ENCODE data around the gene ABCC1. TPM values are rescaled to one million over a fixed set of nuclear protein-coding genes. Genes with fewer than 3 reads are reported as not detected.

ABCC1 gene
- polyA plus RNA-seq, 1 donor (not counting 4 experiments of a cell fraction or from before 2014, with no cell fraction given), result 19.4 TPM

- no peak for TF ChIP-seq CTCF (optimal IDR thresholded peaks at IDR 0.05 in 1 of 3, IDR thresholded peaks at IDR 0.05 in 1 of 3, conservative IDR thresholded peaks at IDR 0.05 in 1 of 3; ENCODE audit: extremely low read depth in 1 of 3, insufficient read depth in 2 of 3, low read length in 3 of 3)
- no peak for TF ChIP-seq EZH2 (IDR thresholded peaks at IDR 0.05; ENCODE audit: low read length)
- Histone ChIP-seq H2AFZ (ENCODE audit: control insufficient read depth, low read length) (no peak overlapping the region), H3K79me2 (ENCODE audit: control insufficient read depth, insufficient read depth, low read length) (no peaks in the 10 kb centered on the region), H3K27ac (ENCODE audit: control insufficient read depth, insufficient read depth, low read length) (no peak overlapping the region), H4K20me1 (ENCODE audit: control insufficient read depth, extremely low read depth, insufficient read depth, low read length) (no peaks in the 10 kb centered on the region), H3K4me2 (ENCODE audit: control insufficient read depth, extremely low read depth, insufficient read depth, low read depth, low read length) (no peak overlapping the region), H3K9me3 (ENCODE audit: control insufficient read depth, low read depth, low read length) (no peaks in the 10 kb centered on the region), H3K36me3 (ENCODE audit: control insufficient read depth in 2 of 2, extremely low read depth in 1 of 2, insufficient read depth in 2 of 2, low read length in 2 of 2) (no peaks in the 10 kb centered on the region), H3K4me3 (ENCODE audit: control insufficient read depth in 2 of 3, extremely low read depth in 1 of 3, insufficient read depth in 2 of 3, low read depth in 1 of 3, low read length in 3 of 3) (no peak overlapping the region), H3K27me3 (ENCODE audit: control insufficient read depth, extremely low read depth, insufficient read depth, low read length) (no peaks in the 10 kb centered on the region), H3K9ac (ENCODE audit: control insufficient read depth, extremely low read depth, insufficient read depth, low read length) (no peak overlapping the region), H3K4me1 (ENCODE audit: control insufficient read depth, extremely low read depth, insufficient read depth, low read length) (peaks cover 1% of the 10 kb centered on the region), H3K9me1 (ENCODE audit: control insufficient read depth, extremely low read depth, insufficient read depth, low read length) (no peaks in the 10 kb centered on the region)
- dilution Hi-C loops (cut with MboI; ENCODE audit: extremely low pct_ligation_motif_present, low sequenced_read_pairs), result no loop called here
- DNase-seq (ENCODE audit: low read depth, low spot score), result no peak
- FAIRE-seq, result no peak
Measured at GRCh38 chr16:15925631-15926030, 23.8 kb upstream of the ABCC1 start.

GRCh38 chr16:15928261-15929104 is 20.9 kb upstream of the ABCC1 start:
- FAIRE-seq (no peak), DNase-seq (ENCODE audit: low read depth, low spot score) (no peak)
- H3K79me2 ChIP-seq (ENCODE audit: control insufficient read depth, insufficient read depth, low read length), result no peaks in the 10 kb centered on the region
- H3K9me3 ChIP-seq (ENCODE audit: control insufficient read depth, low read depth, low read length), result no peaks in the 10 kb centered on the region
- H3K9me1 ChIP-seq (ENCODE audit: control insufficient read depth, extremely low read depth, insufficient read depth, low read length), result no peaks in the 10 kb centered on the region
- dilution Hi-C loops (cut with MboI; ENCODE audit: extremely low pct_ligation_motif_present, low sequenced_read_pairs), result no loop called here
- H3K9ac ChIP-seq (ENCODE audit: control insufficient read depth, extremely low read depth, insufficient read depth, low read length), result no peak overlapping the region
- TF ChIP-seq CTCF (optimal IDR thresholded peaks at IDR 0.05 in 1 of 3, IDR thresholded peaks at IDR 0.05 in 1 of 3, conservative IDR thresholded peaks at IDR 0.05 in 1 of 3; ENCODE audit: extremely low read depth in 1 of 3, insufficient read depth in 2 of 3, low read length in 3 of 3) (no peak), EZH2 (IDR thresholded peaks at IDR 0.05; ENCODE audit: low read length) (no peak)
- H3K27ac ChIP-seq (ENCODE audit: control insufficient read depth, insufficient read depth, low read length), result no peak overlapping the region
- H3K27me3 ChIP-seq (ENCODE audit: control insufficient read depth, extremely low read depth, insufficient read depth, low read length), result no peaks in the 10 kb centered on the region
- no peak overlapping the region for H3K4me3 ChIP-seq (ENCODE audit: control insufficient read depth in 2 of 3, extremely low read depth in 1 of 3, insufficient read depth in 2 of 3, low read depth in 1 of 3, low read length in 3 of 3)
- no peak overlapping the region for H2AFZ ChIP-seq (ENCODE audit: control insufficient read depth, low read length)
- H3K36me3 ChIP-seq (ENCODE audit: control insufficient read depth in 2 of 2, extremely low read depth in 1 of 2, insufficient read depth in 2 of 2, low read length in 2 of 2), result no peaks in the 10 kb centered on the region
- H4K20me1 ChIP-seq (ENCODE audit: control insufficient read depth, extremely low read depth, insufficient read depth, low read length), result no peaks in the 10 kb centered on the region
- no peak overlapping the region for H3K4me2 ChIP-seq (ENCODE audit: control insufficient read depth, extremely low read depth, insufficient read depth, low read depth, low read length)
- H3K4me1 ChIP-seq (ENCODE audit: control insufficient read depth, extremely low read depth, insufficient read depth, low read length), result no peaks in the 10 kb centered on the region
